ENCODE data around the gene EPG5.
"Not testable (repeated sequence)": the region's sequence is repeated elsewhere in the genome, so short reads cannot be mapped to it uniquely, and the experiment has no call there.

The EPG5 gene

GRCh38 chr18:46001074-46001473, 33.9 kb upstream of the EPG5 start:
- no peak for TF ChIP-seq CTCF (IDR thresholded peaks at IDR 0.05)
- peaks cover 21% of the 10 kb centered on the region for H3K9me3 Mint-ChIP-seq
- H3K36me3 Mint-ChIP-seq (ENCODE audit: low read depth): peaks cover 21% of the 10 kb centered on the region
- no peak overlapping the region for H3K4me3 Mint-ChIP-seq
- DNase-seq: no peak
- peaks cover 19% of the 10 kb centered on the region for H3K4me1 Mint-ChIP-seq
- H3K27me3 Mint-ChIP-seq (ENCODE audit: low read depth, poor library complexity): peaks cover 2% of the 10 kb centered on the region
- H3K27ac Mint-ChIP-seq: no peak overlapping the region

GRCh38 chr18:45999536-45999935, 32.4 kb upstream of the EPG5 start:
- no peak overlapping the region for H3K4me3 Mint-ChIP-seq
- H3K9me3 Mint-ChIP-seq: peaks cover 21% of the 10 kb centered on the region

GRCh38 chr18:45998244-45998643, 31.1 kb upstream of the EPG5 start:
- peak overlapping the region; percentile 18 for H3K27ac Mint-ChIP-seq
- no peak for DNase-seq
- peaks cover 25% of the 10 kb centered on the region for H3K36me3 Mint-ChIP-seq (ENCODE audit: low read depth)
- H3K4me3 Mint-ChIP-seq: no peak overlapping the region
- no peak for TF ChIP-seq CTCF (IDR thresholded peaks at IDR 0.05)
- H3K27me3 Mint-ChIP-seq (ENCODE audit: low read depth, poor library complexity): peaks cover 2% of the 10 kb centered on the region
- peaks cover 19% of the 10 kb centered on the region for H3K4me1 Mint-ChIP-seq
- H3K9me3 Mint-ChIP-seq: peaks cover 21% of the 10 kb centered on the region

More at GRCh38 chr18:45999536-45999935, 32.4 kb upstream of the EPG5 start:
- Mint-ChIP-seq H3K27me3 (ENCODE audit: low read depth, poor library complexity) (peaks cover 2% of the 10 kb centered on the region), H3K4me1 (peaks cover 19% of the 10 kb centered on the region), H3K27ac (no peak overlapping the region), H3K36me3 (ENCODE audit: low read depth) (peaks cover 25% of the 10 kb centered on the region)
- no peak for TF ChIP-seq CTCF (IDR thresholded peaks at IDR 0.05)
- no peak for DNase-seq

GRCh38 chr18:45997700-45998151, 30.6 kb upstream of the EPG5 start:
- H3K9me3 Mint-ChIP-seq: peaks cover 16% of the 10 kb centered on the region
- H3K4me3 Mint-ChIP-seq: no peak overlapping the region
- H3K27me3 Mint-ChIP-seq (ENCODE audit: low read depth, poor library complexity): peaks cover 2% of the 10 kb centered on the region
- no peak for TF ChIP-seq CTCF (IDR thresholded peaks at IDR 0.05)
- DNase-seq: no peak
- peaks cover 19% of the 10 kb centered on the region for H3K4me1 Mint-ChIP-seq
- H3K36me3 Mint-ChIP-seq (ENCODE audit: low read depth): peaks cover 20% of the 10 kb centered on the region
- no peak overlapping the region for H3K27ac Mint-ChIP-seq

- peaks cover 19% of the 10 kb centered on the region for H3K4me1 Mint-ChIP-seq
- peaks cover 2% of the 10 kb centered on the region for H3K27me3 Mint-ChIP-seq (ENCODE audit: low read depth, poor library complexity)
- no peaks in the 10 kb centered on the region for H3K9me3 Mint-ChIP-seq
- no peak overlapping the region for H3K27ac Mint-ChIP-seq
- no peak for DNase-seq
- peaks cover 4% of the 10 kb centered on the region for H3K36me3 Mint-ChIP-seq (ENCODE audit: low read depth)
- no peak overlapping the region for H3K4me3 Mint-ChIP-seq
- no peak for TF ChIP-seq CTCF (IDR thresholded peaks at IDR 0.05)
These were observed 28.3 kb upstream of the EPG5 start for GRCh38 chr18:45995461-45995860.

- Mint-ChIP-seq H3K4me1 (peaks cover 9% of the 10 kb centered on the region), H3K36me3 (ENCODE audit: low read depth) (peaks cover 18% of the 10 kb centered on the region), H3K4me3 (no peak overlapping the region), H3K27ac (no peak overlapping the region), H3K9me3 (peaks cover 3% of the 10 kb centered on the region), H3K27me3 (ENCODE audit: low read depth, poor library complexity) (peaks cover under 1% of the 10 kb centered on the region)
- DNase-seq: no peak
- TF ChIP-seq CTCF (IDR thresholded peaks at IDR 0.05): no peak
These were observed 26.3 kb upstream of the EPG5 start for GRCh38 chr18:45993438-45993837.

- not testable (repeated sequence) for DNase-seq; H3K4me3 Mint-ChIP-seq; H3K9me3 Mint-ChIP-seq; H3K4me1 Mint-ChIP-seq; H3K27ac Mint-ChIP-seq; H3K27me3 Mint-ChIP-seq (ENCODE audit: low read depth, poor library complexity)
- H3K36me3 Mint-ChIP-seq (ENCODE audit: low read depth): peaks cover 18% of the 10 kb centered on the region
These were observed 25.4 kb upstream of the EPG5 start for GRCh38 chr18:45992527-45992926.
